SU-DHL-6 (cell line): ENCODE results near the gene UBR3.

ENCODE experiments used
- CTCF ChIP-seq: fragments of 200-600 bp; sonication (generic); IDR thresholded peaks from one replicate; pipeline ENCODE4 v1.5.1; 2017; ENCODE audit warnings: antibody characterized with exemption, mild to moderate bottlenecking, low read length, moderate library complexity; ENCODE audit not compliant: insufficient read depth, poor library complexity, severe bottlenecking
- EZH2phosphoT487 ChIP-seq: fragments of 200-600 bp; sonication (generic), shearing (Covaris generic); conservative IDR thresholded peaks from 2 replicates; pipeline ENCODE4 v1.6.1; 2018; ENCODE audit warnings: mild to moderate bottlenecking, antibody characterized with exemption, low read length, moderate library complexity, mixed read lengths

GRCh38 chr2:169892951-169893350 is 65.7 kb downstream of the UBR3 start:
- TF ChIP-seq CTCF (no peak), EZH2phosphoT487 (no peak)
